Liver (tissue), 9 donors: Measurements from ENCODE around the gene LDLRAD3. TPM values are rescaled to one million over a fixed set of nuclear protein-coding genes. Genes with fewer than 3 reads are reported as not detected.

Experiments used
- DNase-seq: peaks from one replicate; pipeline ENCODE4 v3.0.0-alpha.2; 2017; ENCODE audit warnings: low spot score
- H3K27ac ChIP-seq, 2 donors: one replicate each; pipeline ENCODE4 v1.7.0; 2013; ENCODE audit warnings: inconsistent platforms in 2 of 2, low read length in 2 of 2, control low read depth in 1 of 2, low read depth in 1 of 2, mild to moderate bottlenecking in 1 of 2
- H3K27me3 ChIP-seq, 4 donors: one replicate each; pipeline versions ENCODE4 v1.6.1 to v1.7.0; 2013; ENCODE audit warnings: low read length in 3 of 4, inconsistent platforms in 1 of 4, mild to moderate bottlenecking in 1 of 4, moderate library complexity in 1 of 4; ENCODE audit not compliant: control insufficient read depth in 4 of 4, insufficient read depth in 4 of 4
- H3K36me3 ChIP-seq, 4 donors: one replicate each; pipeline versions ENCODE4 v1.6.1 to v1.7.0; 2013; ENCODE audit warnings: low read length in 3 of 4, mild to moderate bottlenecking in 3 of 4, low read depth in 1 of 4, moderate library complexity in 1 of 4; ENCODE audit not compliant: control insufficient read depth in 4 of 4, insufficient read depth in 3 of 4
- H3K4me1 ChIP-seq, 4 donors: one replicate each; pipeline versions ENCODE4 v1.6.1 to v1.7.0; 2013; ENCODE audit warnings: low read length in 3 of 4, mild to moderate bottlenecking in 3 of 4, moderate library complexity in 1 of 4; ENCODE audit not compliant: control insufficient read depth in 4 of 4, insufficient read depth in 4 of 4
- H3K4me3 ChIP-seq, 3 donors: one replicate each; pipeline versions ENCODE4 v1.6.1 to v1.7.0; 2013; ENCODE audit warnings: low read length in 3 of 3, control low read depth in 1 of 3, low read depth in 1 of 3, mild to moderate bottlenecking in 1 of 3
- H3K9ac ChIP-seq, 2 donors: one replicate each; pipeline ENCODE4 v1.7.0; 2013; ENCODE audit warnings: low read length in 2 of 2, mild to moderate bottlenecking in 2 of 2, moderate library complexity in 2 of 2, control low read depth in 1 of 2, low read depth in 1 of 2
- H3K9me3 ChIP-seq, 4 donors: one replicate each; pipeline versions ENCODE4 v1.6.1 to v1.7.0; 2013; ENCODE audit warnings: low read length in 3 of 4; ENCODE audit not compliant: control insufficient read depth in 4 of 4
- EGR1 ChIP-seq, 2 donors: IDR thresholded peaks; 2 replicates each; pipeline ENCODE4 v1.6.1; 2016 to 2018; ENCODE audit warnings: antibody characterized with exemption in 2 of 2, low read depth in 2 of 2
- FOXA2 ChIP-seq: IDR thresholded peaks from 2 replicates; pipeline ENCODE4 v1.6.1; 2016; ENCODE audit warnings: antibody characterized with exemption
- GABPA ChIP-seq, 2 donors: IDR thresholded peaks in 1 of 2; conservative IDR thresholded peaks in 1 of 2; 2 replicates each; pipeline ENCODE4 v1.6.1; 2016; ENCODE audit warnings: antibody characterized with exemption in 2 of 2, mild to moderate bottlenecking in 1 of 2, moderate library complexity in 1 of 2
- HNF4A ChIP-seq, 2 donors: conservative IDR thresholded peaks; 2 replicates each; pipeline ENCODE4 v1.6.1; 2016; ENCODE audit warnings: antibody characterized with exemption in 2 of 2, mild to moderate bottlenecking in 2 of 2
- HNF4G ChIP-seq: IDR thresholded peaks from 2 replicates; pipeline ENCODE4 v1.6.1; 2016; ENCODE audit warnings: antibody characterized with exemption
- JUND ChIP-seq, 2 donors: IDR thresholded peaks; 2 replicates each; pipeline ENCODE4 v1.6.1; 2016; ENCODE audit warnings: antibody characterized with exemption in 2 of 2
- NR2F2 ChIP-seq: IDR thresholded peaks from 2 replicates; pipeline ENCODE4 v1.6.1; 2016; ENCODE audit warnings: antibody characterized with exemption
- RAD21 ChIP-seq, 2 donors: IDR thresholded peaks; 2 replicates each; pipeline ENCODE4 v1.6.1; 2016; ENCODE audit warnings: antibody characterized with exemption in 2 of 2, mild to moderate bottlenecking in 2 of 2
- RXRA ChIP-seq, 2 donors: IDR thresholded peaks; 2 replicates each; pipeline ENCODE4 v1.6.1; 2017 to 2018; ENCODE audit warnings: antibody characterized with exemption in 2 of 2, mild to moderate bottlenecking in 1 of 2
- SP1 ChIP-seq: IDR thresholded peaks from 2 replicates; pipeline ENCODE4 v1.6.1; 2018; ENCODE audit warnings: antibody characterized with exemption, mild to moderate bottlenecking
- YY1 ChIP-seq: IDR thresholded peaks from 2 replicates; pipeline ENCODE4 v1.6.1; 2016; ENCODE audit warnings: antibody characterized with exemption, mild to moderate bottlenecking
- WGBS: extraction: QIAGEN DNeasy Blood & Tissue Kit; methylation state at CpG from one replicate; pipeline ENCODE4 v1.1.7; 2013; 5-methylcytosine and 5-hydroxymethylcytosine counted together
- polyA plus RNA-seq, 2 donors: library from polyadenylated mRNA; stranded (reverse) in 1 of 2; unstranded in 1 of 2; fragments of 200-250 nt in 1 of 2; fragments of >200 nt in 1 of 2; fragmentation: Nextera tagmentation in 1 of 2; extraction: Ambion mirVana in 1 of 2; gene quantifications; one replicate each; pipeline versions ENCODE4 v1.2.1 to v1.2.3, GENCODE V29; 2013 to 2015
- total RNA-seq, 2 donors: library from RNA; depleted of rRNA; stranded (reverse); fragments of >200 nt; gene quantifications; one replicate each; pipeline ENCODE4 v1.2.3, GENCODE V29; 2014
- TF ChIP-seq, protein P1 (sequence below): IDR thresholded peaks from 2 replicates; pipeline ENCODE4 v1.6.1; 2016; ENCODE audit warnings: antibody characterized with exemption
- TF ChIP-seq, protein P2 (sequence below): IDR thresholded peaks from 2 replicates; pipeline ENCODE4 v1.6.1; 2016; ENCODE audit warnings: antibody characterized with exemption
- TF ChIP-seq, protein P3 (sequence below): IDR thresholded peaks from 2 replicates; pipeline ENCODE4 v1.6.1; 2016; ENCODE audit warnings: antibody characterized with exemption
- donor health status: healthy.
- donor health status: healthy.
- donor health status: healthy.
- donor health status: healthy.
- donor health status: healthy.

Gene LDLRAD3
- total and polyA plus RNA-seq, 4 donors = 0.75 to 1.3 (median 0.93) TPM

DNA sequence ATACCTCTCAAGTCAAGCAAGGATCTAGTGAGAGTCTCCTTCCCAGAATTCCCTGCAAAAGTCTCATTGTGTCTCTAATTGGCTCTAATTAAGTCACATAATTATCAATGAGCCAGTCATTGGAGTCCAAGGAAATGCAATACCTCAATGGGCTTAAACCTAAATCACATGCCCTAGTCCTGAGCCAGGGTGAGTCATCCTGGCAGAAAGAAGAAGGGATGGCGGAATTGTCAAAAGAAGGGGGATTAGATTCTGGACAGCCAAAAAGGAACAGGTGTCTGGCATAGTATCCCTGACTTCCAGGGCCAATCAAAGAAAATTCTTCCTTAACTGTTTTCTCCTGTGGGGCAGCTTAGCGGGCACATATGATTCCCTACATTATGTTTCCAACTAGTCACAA is 25.1 kb upstream of the LDLRAD3 start:
- Histone ChIP-seq H3K4me1 (no peaks in the 10 kb centered on the region), H3K27ac (no peak overlapping the region), H3K9ac (no peak overlapping the region), H3K27me3 (no peaks in the 10 kb centered on the region), H3K9me3 (no peaks in the 10 kb centered on the region), H3K4me3 (no peak overlapping the region), H3K36me3 (no peaks in the 10 kb centered on the region)
- WGBS = 94% methylated on average over 2 of the region's 2 CpGs
- DNase-seq = no peak
- no peak for TF ChIP-seq FOXA2
- no peak for TF ChIP-seq RXRA (IDR thresholded peaks at IDR 0.05)
- no peak for TF ChIP-seq JUND (IDR thresholded peaks at IDR 0.05)
- no peak for TF ChIP-seq GABPA (IDR thresholded peaks at IDR 0.05 in 1 of 2, conservative IDR thresholded peaks at IDR 0.05 in 1 of 2)
- no peak for TF ChIP-seq YY1
- TF ChIP-seq, protein P1, sequence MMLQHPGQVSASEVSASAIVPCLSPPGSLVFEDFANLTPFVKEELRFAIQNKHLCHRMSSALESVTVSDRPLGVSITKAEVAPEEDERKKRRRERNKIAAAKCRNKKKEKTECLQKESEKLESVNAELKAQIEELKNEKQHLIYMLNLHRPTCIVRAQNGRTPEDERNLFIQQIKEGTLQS = no peak
- TF ChIP-seq EGR1 (IDR thresholded peaks at IDR 0.05; ENCODE audit: low read depth in 2 of 2) = no peak
- TF ChIP-seq SP1 = no peak

DNA sequence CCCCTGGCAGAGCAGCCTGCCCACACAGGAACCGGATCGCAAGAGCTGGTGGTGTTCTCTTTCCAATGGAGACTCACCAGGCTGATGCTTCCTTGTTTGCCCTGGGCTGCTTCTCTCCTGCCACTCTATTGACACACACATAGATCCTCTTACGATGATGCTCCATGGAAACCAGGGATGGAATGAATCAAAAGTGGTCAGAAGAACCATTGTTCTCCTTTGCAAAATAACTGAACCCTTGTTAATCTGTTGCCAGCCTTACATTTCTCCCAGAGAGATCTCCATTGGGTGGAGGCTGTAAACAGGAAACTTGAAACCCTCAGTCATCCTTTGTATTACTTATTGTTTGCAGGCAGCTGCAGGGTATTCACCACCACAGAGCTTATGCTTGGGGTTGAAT is 24.6 kb upstream of the LDLRAD3 start:
- H3K27ac ChIP-seq = no peak overlapping the region
- no peaks in the 10 kb centered on the region for H3K27me3 ChIP-seq
- no peak overlapping the region for H3K4me3 ChIP-seq
- no peaks in the 10 kb centered on the region for H3K4me1 ChIP-seq
- no peaks in the 10 kb centered on the region for H3K9me3 ChIP-seq
- DNase-seq = no peak
- no peak for TF ChIP-seq RAD21 (IDR thresholded peaks at IDR 0.05)
- no peak for TF ChIP-seq HNF4A (conservative IDR thresholded peaks at IDR 0.05)
- TF ChIP-seq, protein P1 = no peak
- TF ChIP-seq, protein P2, sequence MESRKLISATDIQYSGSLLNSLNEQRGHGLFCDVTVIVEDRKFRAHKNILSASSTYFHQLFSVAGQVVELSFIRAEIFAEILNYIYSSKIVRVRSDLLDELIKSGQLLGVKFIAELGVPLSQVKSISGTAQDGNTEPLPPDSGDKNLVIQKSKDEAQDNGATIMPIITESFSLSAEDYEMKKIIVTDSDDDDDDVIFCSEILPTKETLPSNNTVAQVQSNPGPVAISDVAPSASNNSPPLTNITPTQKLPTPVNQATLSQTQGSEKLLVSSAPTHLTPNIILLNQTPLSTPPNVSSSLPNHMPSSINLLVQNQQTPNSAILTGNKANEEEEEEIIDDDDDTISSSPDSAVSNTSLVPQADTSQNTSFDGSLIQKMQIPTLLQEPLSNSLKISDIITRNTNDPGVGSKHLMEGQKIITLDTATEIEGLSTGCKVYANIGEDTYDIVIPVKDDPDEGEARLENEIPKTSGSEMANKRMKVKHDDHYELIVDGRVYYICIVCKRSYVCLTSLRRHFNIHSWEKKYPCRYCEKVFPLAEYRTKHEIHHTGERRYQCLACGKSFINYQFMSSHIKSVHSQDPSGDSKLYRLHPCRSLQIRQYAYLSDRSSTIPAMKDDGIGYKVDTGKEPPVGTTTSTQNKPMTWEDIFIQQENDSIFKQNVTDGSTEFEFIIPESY = no peak
- no peak for TF ChIP-seq HNF4G
- no peak for TF ChIP-seq JUND (IDR thresholded peaks at IDR 0.05)
- no peak for TF ChIP-seq FOXA2
- no peak for TF ChIP-seq RXRA (IDR thresholded peaks at IDR 0.05)
- TF ChIP-seq EGR1 (IDR thresholded peaks at IDR 0.05; ENCODE audit: low read depth in 2 of 2) = no peak
- TF ChIP-seq SP1 = no peak
- TF ChIP-seq YY1 = no peak
- TF ChIP-seq, protein P3, sequence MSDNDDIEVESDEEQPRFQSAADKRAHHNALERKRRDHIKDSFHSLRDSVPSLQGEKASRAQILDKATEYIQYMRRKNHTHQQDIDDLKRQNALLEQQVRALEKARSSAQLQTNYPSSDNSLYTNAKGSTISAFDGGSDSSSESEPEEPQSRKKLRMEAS = no peak
- TF ChIP-seq NR2F2 = no peak
- H3K9ac ChIP-seq = no peak overlapping the region
- WGBS = 66% methylated on average over 3 of the region's 3 CpGs
- H3K36me3 ChIP-seq = no peaks in the 10 kb centered on the region

DNA sequence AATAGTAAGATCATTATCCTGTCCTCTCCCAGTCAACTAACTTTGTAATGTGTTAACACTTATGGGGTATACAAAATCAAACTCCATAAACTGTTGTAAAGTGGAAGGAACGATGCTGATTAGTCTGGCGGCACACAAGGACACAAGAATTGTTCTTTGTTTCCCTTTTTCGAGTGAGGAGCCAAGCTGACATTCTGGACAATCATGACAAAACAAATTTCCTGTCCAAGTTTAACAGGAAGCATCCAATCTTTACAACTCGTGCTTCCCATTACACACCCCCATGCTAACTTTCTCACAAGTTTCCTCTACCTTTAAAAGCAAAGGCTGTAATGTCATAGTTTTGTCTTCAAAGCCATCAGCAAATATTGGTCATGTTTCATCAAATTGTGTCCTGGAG is 20.4 kb upstream of the LDLRAD3 start:
- 47% methylated on average over 4 of the region's 4 CpGs for WGBS
- Histone ChIP-seq H3K36me3 (no peaks in the 10 kb centered on the region), H3K4me3 (no peak overlapping the region), H3K9ac (no peak overlapping the region), H3K9me3 (no peaks in the 10 kb centered on the region), H3K4me1 (peaks cover 2 to 10% (median 8%) of the 10 kb centered on the region in 4 donors), H3K27me3 (no peaks in the 10 kb centered on the region), H3K27ac (no peak overlapping the region)
- TF ChIP-seq GABPA (IDR thresholded peaks at IDR 0.05 in 1 of 2, conservative IDR thresholded peaks at IDR 0.05 in 1 of 2) = no peak
- no peak for DNase-seq
